B cell (primary cell): Measurements from ENCODE around the gene NXPH2. TPM values are rescaled to one million over a fixed set of nuclear protein-coding genes. Genes with fewer than 3 reads are reported as not detected.

ENCODE experiments used
- ATAC-seq: fragments of 200-7000 bp; cut with Tn5 transposase; one replicate; pipeline ENCODE4 v1.10.0; 2021; ENCODE audit warnings: low read depth, mild to moderate bottlenecking, moderate number of reproducible peaks, moderate library complexity
- CTCF ChIA-PET: fragments of 350-600 bp; sonication (Branson Sonifier 250); formaldehyde crosslinking; loops from one replicate; lab custom pipeline; 2021; ENCODE audit warnings: antibody characterized with exemption, inconsistent platforms; lab: Charles Lee
- POLR2A ChIA-PET: fragments of 350-600 bp; sonication (Branson Sonifier 250); formaldehyde crosslinking; loops from one replicate; lab custom pipeline; 2021; ENCODE audit warnings: antibody characterized with exemption; lab: Charles Lee
- DNase-seq: peaks from one replicate; pipeline ENCODE4 v3.0.0; 2013
- H2AFZ ChIP-seq: 2 replicates; pipeline ENCODE4 v1.6.1; 2012; ENCODE audit warnings: mild to moderate bottlenecking, low read depth, low read length; ENCODE audit not compliant: insufficient read depth, poor library complexity, severe bottlenecking
- H3K27ac ChIP-seq, 2 donors: 1 replicate in 1 of 2; 2 replicates in 1 of 2; pipeline ENCODE4 v1.5.1; 2012 to 2013; ENCODE audit warnings: low read length in 2 of 2, mild to moderate bottlenecking in 2 of 2, moderate library complexity in 1 of 2
- H3K27me3 ChIP-seq, 4 experiments: fragments of 200-600 bp in 1 of 4; sonication (generic) in 1 of 4; replicated peaks in 1 of 4; 1 replicate in 2 of 4; 2 replicates in 2 of 4; pipeline versions ENCODE4 v1.6.1 to v1.7.0; 2013 to 2016; ENCODE audit warnings: low read length in 3 of 4, mild to moderate bottlenecking in 2 of 4, mixed read lengths in 1 of 4, moderate library complexity in 1 of 4; ENCODE audit not compliant: insufficient read depth in 4 of 4, control insufficient read depth in 3 of 4; ENCODE audit errors: control extremely low read depth in 1 of 4
- H3K36me3 ChIP-seq, 2 experiments: replicated peaks in 1 of 2; 1 replicate in 1 of 2; 2 replicates in 1 of 2; pipeline versions ENCODE4 v1.6.1 to v1.7.1; 2013; ENCODE audit warnings: low read length in 1 of 2; ENCODE audit not compliant: insufficient read depth in 2 of 2, control insufficient read depth in 1 of 2; ENCODE audit errors: control extremely low read depth in 1 of 2, extremely low read depth in 1 of 2
- H3K4me1 ChIP-seq, 2 donors: fragments of 200-600 bp in 1 of 2; sonication (generic) in 1 of 2; 1 replicate in 1 of 2; 2 replicates in 1 of 2; pipeline versions ENCODE4 v1.5.1 to v1.6.1; 2013 to 2017; ENCODE audit warnings: low read length in 2 of 2; ENCODE audit not compliant: control insufficient read depth in 2 of 2, insufficient read depth in 2 of 2
- H3K4me2 ChIP-seq: replicated peaks from 2 replicates; pipeline ENCODE3; 2012; ENCODE audit warnings: mild to moderate bottlenecking, low read depth, low read length; ENCODE audit not compliant: poor library complexity, severe bottlenecking
- H3K4me3 ChIP-seq, 5 experiments: fragments of 200-600 bp in 1 of 5; sonication (generic) in 1 of 5; 1 replicate in 3 of 5; 2 replicates in 2 of 5; pipeline versions ENCODE4 v1.5.1 to v1.7.0; 2011 to 2016; ENCODE audit warnings: low read length in 4 of 5, mild to moderate bottlenecking in 4 of 5, low read depth in 2 of 5, control low read depth in 1 of 5, moderate library complexity in 1 of 5; ENCODE audit not compliant: insufficient read depth in 1 of 5; ENCODE audit errors: control extremely low read depth in 1 of 5, extremely low read depth in 1 of 5
- H3K79me2 ChIP-seq: fragments of 200-600 bp; sonication (generic); one replicate; pipeline ENCODE4 v1.6.0; 2016; ENCODE audit warnings: low read length; ENCODE audit not compliant: control insufficient read depth, insufficient read depth
- H3K9ac ChIP-seq: fragments of 200-600 bp; sonication (generic); 2 replicates; pipeline ENCODE4 v1.6.1; 2017; ENCODE audit warnings: mild to moderate bottlenecking, low read length, moderate library complexity
- H3K9me3 ChIP-seq, 3 donors: one replicate each; pipeline versions ENCODE4 v1.6.1 to v1.7.1; 2013; ENCODE audit warnings: low read length in 2 of 3; ENCODE audit not compliant: control insufficient read depth in 2 of 3, insufficient read depth in 1 of 3; ENCODE audit errors: control extremely low read depth in 1 of 3
- H4K20me1 ChIP-seq: 2 replicates; pipeline ENCODE4 v1.6.0; 2012; ENCODE audit warnings: mild to moderate bottlenecking, low read length; ENCODE audit not compliant: insufficient read depth, control insufficient read depth, poor library complexity, severe bottlenecking
- H3K27ac Mint-ChIP-seq: one replicate; pipeline ENCODE4 v1.8.0; 2021; ENCODE audit warnings: mixed read lengths
- H3K27me3 Mint-ChIP-seq: one replicate; pipeline ENCODE4 v1.8.0; 2021; ENCODE audit warnings: mixed read lengths
- H3K4me1 Mint-ChIP-seq: one replicate; pipeline ENCODE4 v1.8.0; 2021; ENCODE audit warnings: mixed read lengths
- H3K4me3 Mint-ChIP-seq: one replicate; pipeline ENCODE4 v1.8.0; 2021; ENCODE audit warnings: mixed read lengths
- H3K9me3 Mint-ChIP-seq: one replicate; pipeline ENCODE4 v1.8.0; 2022; ENCODE audit warnings: mixed read lengths; ENCODE audit not compliant: insufficient read depth
- EZH2 ChIP-seq: IDR thresholded peaks from 2 replicates; pipeline ENCODE4 v1.6.1; 2012; ENCODE audit warnings: borderline replicate concordance, low read depth, mild to moderate bottlenecking, moderate library complexity, low read length; ENCODE audit not compliant: insufficient read depth, poor library complexity, severe bottlenecking
- WGBS: methylation state at CpG from one replicate; pipeline ENCODE4 v1.1.5; 2013; ENCODE audit warnings: missing lambda C conversion rate; ENCODE audit not compliant: insufficient coverage; 5-methylcytosine and 5-hydroxymethylcytosine counted together
- intact Hi-C: fragments of 100-400 bp; cut with micrococcal nuclease; formaldehyde crosslinking; loops from one replicate; pipeline ENCODE4 v1.10.0; 2022
- polyA plus RNA-seq: library from polyadenylated mRNA; depleted of rRNA; stranded (reverse); fragments of >200 nt; gene quantifications from 2 replicates; pipeline ENCODE4 v1.2.3, GENCODE V29; 2012
- total RNA-seq, 2 donors: library from RNA; stranded (reverse); fragments of 120-200 nt in 1 of 2; gene quantifications; 1 replicate in 1 of 2; 2 replicates in 1 of 2; pipeline versions ENCODE4 v1.2.3 to v1.2.4, GENCODE V29; 2013 to 2022
- TF ChIP-seq, protein P1 (sequence below): fragments of 200-600 bp; IDR thresholded peaks from one replicate; pipeline ENCODE4 v1.8.0; 2022; ENCODE audit warnings: antibody characterized with exemption, mild to moderate bottlenecking

The NXPH2 gene
- total and polyA plus RNA-seq, 2 donors (not counting 1 experiment from before 2014, with no cell fraction given), result not detected

DNA sequence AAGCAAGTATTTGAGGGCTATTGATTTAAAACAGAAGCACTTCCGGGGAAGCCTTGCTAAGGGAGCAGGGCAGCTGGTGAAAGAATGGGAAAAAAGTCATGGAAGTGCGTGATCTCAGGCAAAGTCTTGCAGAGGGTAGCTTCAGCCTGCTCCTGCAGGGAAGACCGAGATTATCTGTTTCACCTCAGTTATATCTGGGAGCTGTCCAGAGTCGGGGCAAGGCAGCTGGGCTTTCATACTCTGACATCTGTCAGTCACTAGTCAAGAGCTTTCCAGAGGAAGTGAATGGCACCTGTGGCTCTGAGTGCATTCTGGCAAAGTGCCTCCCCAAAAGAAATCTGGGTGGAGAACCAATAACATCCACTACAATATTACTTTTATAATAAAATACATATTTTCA lies 8.7 kb downstream of the NXPH2 start:
- H4K20me1 ChIP-seq, result no peaks in the 10 kb centered on the region
- no peak overlapping the region for H3K4me2 ChIP-seq
- H3K27me3 ChIP-seq, result peaks cover 0 to under 1% (median under 1%) of the 10 kb centered on the region in 4 experiments
- POLR2A ChIA-PET, result no interaction called here
- no peak overlapping the region for H3K27ac Mint-ChIP-seq
- no peak overlapping the region for H3K27ac ChIP-seq
- no peak overlapping the region for H3K4me3 ChIP-seq
- CTCF ChIA-PET, result no interaction called here
- WGBS, result 81% methylated on average over 4 of the region's 4 CpGs
- H3K9me3 Mint-ChIP-seq, result no peaks in the 10 kb centered on the region
- no peaks in the 10 kb centered on the region for H3K9me3 ChIP-seq
- H3K4me1 Mint-ChIP-seq, result no peaks in the 10 kb centered on the region
- no peak overlapping the region for H2AFZ ChIP-seq
- no peaks in the 10 kb centered on the region for H3K79me2 ChIP-seq
- H3K4me1 ChIP-seq, result no peaks in the 10 kb centered on the region
- TF ChIP-seq EZH2, result no peak
- TF ChIP-seq, protein P1, sequence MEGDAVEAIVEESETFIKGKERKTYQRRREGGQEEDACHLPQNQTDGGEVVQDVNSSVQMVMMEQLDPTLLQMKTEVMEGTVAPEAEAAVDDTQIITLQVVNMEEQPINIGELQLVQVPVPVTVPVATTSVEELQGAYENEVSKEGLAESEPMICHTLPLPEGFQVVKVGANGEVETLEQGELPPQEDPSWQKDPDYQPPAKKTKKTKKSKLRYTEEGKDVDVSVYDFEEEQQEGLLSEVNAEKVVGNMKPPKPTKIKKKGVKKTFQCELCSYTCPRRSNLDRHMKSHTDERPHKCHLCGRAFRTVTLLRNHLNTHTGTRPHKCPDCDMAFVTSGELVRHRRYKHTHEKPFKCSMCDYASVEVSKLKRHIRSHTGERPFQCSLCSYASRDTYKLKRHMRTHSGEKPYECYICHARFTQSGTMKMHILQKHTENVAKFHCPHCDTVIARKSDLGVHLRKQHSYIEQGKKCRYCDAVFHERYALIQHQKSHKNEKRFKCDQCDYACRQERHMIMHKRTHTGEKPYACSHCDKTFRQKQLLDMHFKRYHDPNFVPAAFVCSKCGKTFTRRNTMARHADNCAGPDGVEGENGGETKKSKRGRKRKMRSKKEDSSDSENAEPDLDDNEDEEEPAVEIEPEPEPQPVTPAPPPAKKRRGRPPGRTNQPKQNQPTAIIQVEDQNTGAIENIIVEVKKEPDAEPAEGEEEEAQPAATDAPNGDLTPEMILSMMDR, result no peak
- ATAC-seq (no peak), DNase-seq (no peak)
- no peaks in the 10 kb centered on the region for H3K36me3 ChIP-seq
- no peak overlapping the region for H3K9ac ChIP-seq
- H3K27me3 Mint-ChIP-seq, result peaks cover 35% of the 10 kb centered on the region
- no peak overlapping the region for H3K4me3 Mint-ChIP-seq
- intact Hi-C loops, result no loop called here

DNA sequence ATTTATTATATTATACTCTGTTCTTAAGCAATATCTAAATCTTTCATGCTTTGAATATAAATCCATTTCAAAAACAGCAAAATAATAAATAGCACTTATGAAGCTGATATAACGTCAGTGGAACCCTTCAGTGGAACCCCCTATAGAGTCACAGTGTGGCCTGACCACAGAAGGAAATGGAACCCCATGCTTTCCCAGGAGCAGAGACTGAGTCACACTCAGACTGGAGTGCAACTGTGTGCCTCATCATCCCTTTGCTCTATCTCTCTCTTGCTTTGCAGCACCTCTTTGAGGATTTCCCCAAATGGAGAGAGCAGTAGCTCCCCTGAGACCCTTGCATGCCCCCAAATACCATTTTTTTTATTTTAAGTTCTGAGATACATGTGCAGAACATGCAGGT lies 13.1 kb downstream of the NXPH2 start:
- H4K20me1 ChIP-seq, result no peaks in the 10 kb centered on the region
- no peaks in the 10 kb centered on the region for H3K9me3 Mint-ChIP-seq
- no peak overlapping the region for H3K27ac ChIP-seq
- no peaks in the 10 kb centered on the region for H3K79me2 ChIP-seq
- H3K4me3 Mint-ChIP-seq, result no peak overlapping the region
- no peak for TF ChIP-seq EZH2
- TF ChIP-seq, protein P1, result no peak
- H3K27ac Mint-ChIP-seq, result no peak overlapping the region
- H3K36me3 ChIP-seq, result no peaks in the 10 kb centered on the region
- DNase-seq (no peak), ATAC-seq (no peak)
- H3K9ac ChIP-seq, result no peak overlapping the region
- CTCF ChIA-PET, result no interaction called here
- no peaks in the 10 kb centered on the region for H3K4me1 ChIP-seq
- H3K27me3 ChIP-seq, result peaks cover 0 to 7% (median under 1%) of the 10 kb centered on the region in 4 experiments
- H3K9me3 ChIP-seq, result no peaks in the 10 kb centered on the region
- POLR2A ChIA-PET, result no interaction called here
- intact Hi-C loops, result no loop called here
- H3K27me3 Mint-ChIP-seq, result peaks cover 22% of the 10 kb centered on the region
- H2AFZ ChIP-seq, result no peak overlapping the region
- H3K4me3 ChIP-seq, result no peak overlapping the region
- H3K4me2 ChIP-seq, result no peak overlapping the region
- H3K4me1 Mint-ChIP-seq, result no peaks in the 10 kb centered on the region
- 83% methylated on average over 1 of the region's 1 CpG for WGBS
